Activated CD8-positive, alpha-beta memory T cell treated with anti-CD3 and anti-CD28 coated beads, Interleukin-2, amount 50 U/mL, for 1 hour (primary cell): ENCODE measurements around the gene NR1H4.
"Not testable (repeated sequence)": the region's sequence is repeated elsewhere in the genome, so short reads cannot be mapped to it uniquely, and the experiment has no call there.

ENCODE experiments used
- DNase-seq: peaks from one replicate; pipeline ENCODE4 v3.0.0-alpha.2; 2020; ENCODE audit errors: extremely low read depth

The NR1H4 gene

GRCh38 chr12:100472325-100472724 lies 1.3 kb upstream of the NR1H4 start:
- no peak for DNase-seq

DNA sequence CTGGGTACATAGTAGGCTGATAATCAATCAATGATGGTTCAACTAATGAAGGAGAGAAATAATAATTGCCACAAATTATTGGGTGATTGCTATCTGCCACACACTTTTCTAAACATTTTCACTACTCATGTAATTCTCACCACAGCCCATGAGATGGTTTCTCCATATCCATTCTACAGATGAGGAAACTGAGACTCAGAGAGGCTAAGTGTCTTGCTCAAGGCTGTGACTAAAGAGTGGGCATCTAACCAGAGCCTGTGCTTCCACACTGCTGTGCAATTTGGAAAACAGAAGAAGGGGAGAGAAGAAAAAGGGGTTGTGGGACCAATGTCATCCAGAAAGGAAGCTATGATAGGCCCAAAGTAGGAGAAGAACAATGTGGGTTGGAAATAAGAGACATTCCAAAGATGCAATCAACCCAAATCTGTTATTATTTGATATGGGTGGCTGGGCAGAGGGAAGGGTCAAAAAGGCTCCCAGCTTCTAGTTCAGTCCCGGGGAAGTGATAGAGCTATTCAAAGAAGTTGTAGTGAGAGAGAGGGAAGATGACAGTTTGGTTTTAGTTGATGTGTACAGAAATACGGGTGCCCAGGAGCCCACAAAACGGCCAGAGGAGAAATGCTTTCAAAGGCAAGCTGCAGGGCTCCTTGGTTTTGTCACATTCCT lies 483 bp upstream of the NR1H4 start:
- no peak for DNase-seq

- DNase-seq, result no peak
Observed at GRCh38 chr12:100474617-100475016, 951 bp downstream of the NR1H4 start.

DNA sequence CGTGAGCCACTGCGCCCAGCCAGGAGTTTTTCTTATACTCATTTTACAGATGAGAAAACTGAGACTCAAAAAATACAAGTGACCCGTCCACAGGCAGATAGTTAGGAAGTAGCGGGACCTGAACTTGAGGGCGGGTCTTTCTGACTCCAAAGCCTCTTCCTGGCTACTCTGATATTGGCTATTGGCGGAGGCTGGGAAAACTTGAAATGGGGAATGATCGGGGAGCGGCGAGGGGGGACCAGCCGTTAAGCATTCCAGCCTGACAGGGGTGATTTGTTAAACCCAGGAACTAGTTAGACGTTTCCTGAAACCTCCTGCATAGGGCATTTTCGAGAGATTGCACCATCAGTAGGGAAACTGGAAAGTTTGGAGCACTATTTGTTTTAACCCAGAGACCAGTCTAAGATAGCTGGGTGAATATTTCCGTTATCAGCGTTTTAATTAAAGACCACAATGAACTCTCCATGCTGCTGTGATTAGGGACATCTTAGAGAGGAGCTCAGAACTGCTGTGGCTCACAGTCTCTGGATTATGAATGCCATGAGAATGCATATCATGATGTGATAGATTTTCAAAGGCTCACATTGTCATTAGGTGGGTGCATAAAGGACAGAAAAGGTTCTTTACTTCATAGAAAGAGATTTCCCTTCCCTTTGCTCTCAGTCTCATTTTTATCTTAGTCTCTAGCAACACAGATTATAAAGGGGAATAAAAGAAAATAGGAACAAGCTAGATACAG lies 2.5 kb downstream of the NR1H4 start:
- no peak for DNase-seq

DNA sequence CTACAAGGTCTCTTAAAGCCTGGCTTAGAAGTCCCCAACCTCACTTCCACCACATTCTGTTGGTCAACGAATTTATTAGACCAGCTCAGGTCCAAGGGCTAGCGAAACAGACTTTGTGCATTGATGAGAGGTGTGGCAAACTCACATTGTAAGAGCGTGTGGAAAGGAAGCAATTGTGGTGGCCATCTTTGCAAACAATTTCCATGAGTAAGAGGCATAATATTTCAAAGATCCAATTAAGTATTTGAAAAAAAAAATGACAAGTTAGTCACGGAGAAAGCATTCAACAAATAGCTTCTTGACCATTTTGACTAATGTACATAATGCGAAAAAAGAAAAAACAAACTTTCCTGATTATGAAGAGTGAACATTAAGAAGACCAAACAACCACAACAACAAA lies 7.4 kb downstream of the NR1H4 start:
- DNase-seq, result no peak

DNA sequence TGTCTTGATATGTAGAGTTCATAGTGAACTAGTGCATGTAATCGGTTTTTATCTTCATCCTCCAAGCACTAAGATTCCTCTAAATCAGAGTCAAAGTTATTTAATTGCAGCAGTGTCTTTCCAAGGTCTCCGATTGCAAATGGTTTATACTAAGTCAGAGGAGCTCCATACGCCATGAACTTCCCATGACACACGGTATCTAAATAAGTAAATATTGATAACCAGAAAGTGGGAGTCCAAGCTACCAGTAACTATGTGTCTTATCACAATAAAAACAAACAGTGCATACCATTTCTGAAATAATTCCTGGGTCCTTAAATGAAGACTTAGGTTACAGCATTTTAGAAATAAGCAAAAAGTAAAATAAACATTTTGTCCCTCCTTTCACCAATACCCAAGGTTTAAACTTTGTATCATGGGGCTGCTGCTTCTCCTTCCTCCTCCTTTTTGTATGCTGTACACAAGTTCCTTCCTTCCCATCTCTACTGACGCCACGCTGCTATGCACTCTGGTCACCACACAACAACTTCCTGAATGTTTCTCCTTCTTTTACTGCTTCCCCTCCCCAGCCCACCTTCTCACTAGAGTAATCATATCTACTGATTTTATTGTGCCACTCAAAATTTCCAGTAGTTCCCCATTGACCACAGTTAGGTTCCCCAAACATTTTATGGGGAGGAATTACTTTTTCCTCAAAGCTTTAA lies 10.7 kb downstream of the NR1H4 start:
- DNase-seq, result no peak

DNA sequence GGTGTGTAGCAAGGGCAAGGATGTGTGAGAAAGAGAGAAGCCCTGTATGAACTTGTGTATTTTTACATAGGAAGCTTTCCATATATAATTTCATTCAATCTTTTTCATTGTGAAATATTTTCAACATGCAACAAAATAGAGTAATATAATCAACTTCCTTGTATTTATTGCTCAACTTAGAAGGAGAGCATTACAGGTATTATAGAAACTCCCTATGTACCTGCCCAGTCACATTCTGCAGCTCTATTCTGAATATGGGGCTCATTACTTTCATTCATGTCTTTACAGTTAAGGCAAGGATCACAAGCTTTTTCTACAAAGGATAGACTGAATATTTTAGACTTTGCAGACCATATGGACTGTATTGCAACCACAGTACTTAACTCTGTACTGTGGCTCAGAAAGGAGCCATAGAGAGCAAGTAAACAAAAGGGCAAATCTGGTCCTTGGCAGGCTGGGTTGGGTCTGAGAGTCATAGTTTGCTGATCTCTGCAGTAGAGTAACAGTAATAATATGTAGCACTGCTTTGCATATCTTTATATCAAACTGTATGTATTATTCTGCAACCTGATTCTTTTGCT lies 11.3 kb downstream of the NR1H4 start:
- no peak for DNase-seq

GRCh38 chr12:100485983-100486382 lies 12.3 kb downstream of the NR1H4 start:
- DNase-seq, result no peak

GRCh38 chr12:100489251-100489820 lies 15.7 kb downstream of the NR1H4 start:
- no peak for DNase-seq

GRCh38 chr12:100490056-100490455 lies 16.4 kb downstream of the NR1H4 start:
- DNase-seq, result no peak

DNA sequence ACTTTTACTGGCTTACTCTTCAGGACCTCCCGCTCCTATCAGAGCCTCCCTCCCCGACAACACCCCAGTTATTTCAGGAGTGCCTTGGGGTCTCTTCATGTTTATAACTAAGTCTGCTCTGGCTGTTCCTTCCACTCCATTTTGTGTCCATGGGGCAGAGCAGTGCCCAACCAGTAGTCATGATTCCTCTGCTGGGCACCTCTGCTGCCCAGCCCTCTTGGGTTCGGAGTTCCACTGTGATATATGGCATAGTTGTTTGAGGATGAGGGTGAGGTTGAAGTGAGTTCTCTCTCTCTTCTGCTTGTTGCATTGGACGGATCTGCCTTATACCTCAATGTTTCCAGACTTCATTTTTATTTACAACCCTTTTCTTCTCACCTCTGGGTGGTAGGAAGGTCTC lies 17.4 kb downstream of the NR1H4 start:
- DNase-seq, result no peak

GRCh38 chr12:100493396-100494012 lies 19.8 kb downstream of the NR1H4 start:
- no peak for DNase-seq

GRCh38 chr12:100494026-100494425 lies 20.4 kb downstream of the NR1H4 start:
- DNase-seq, result no peak

DNA sequence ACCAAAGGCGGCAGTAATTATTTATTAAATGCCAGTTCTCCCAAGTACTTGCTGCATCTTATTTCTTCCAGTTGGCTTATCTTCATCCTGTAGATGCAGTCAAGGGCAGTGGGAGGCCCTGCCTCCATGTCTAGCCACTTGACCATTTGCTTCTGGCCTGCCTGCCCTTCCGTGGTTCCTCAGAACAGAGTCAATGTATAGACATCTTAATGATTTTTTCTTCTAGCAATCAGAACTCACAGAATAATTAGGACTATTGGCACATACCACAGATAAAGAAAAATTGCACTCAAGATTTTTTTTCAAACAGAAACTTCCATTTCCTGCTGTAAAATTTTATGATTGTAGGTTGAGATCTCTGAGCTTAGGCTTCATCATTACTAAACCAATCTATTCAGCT lies 20.9 kb downstream of the NR1H4 start:
- DNase-seq, result no peak

DNA sequence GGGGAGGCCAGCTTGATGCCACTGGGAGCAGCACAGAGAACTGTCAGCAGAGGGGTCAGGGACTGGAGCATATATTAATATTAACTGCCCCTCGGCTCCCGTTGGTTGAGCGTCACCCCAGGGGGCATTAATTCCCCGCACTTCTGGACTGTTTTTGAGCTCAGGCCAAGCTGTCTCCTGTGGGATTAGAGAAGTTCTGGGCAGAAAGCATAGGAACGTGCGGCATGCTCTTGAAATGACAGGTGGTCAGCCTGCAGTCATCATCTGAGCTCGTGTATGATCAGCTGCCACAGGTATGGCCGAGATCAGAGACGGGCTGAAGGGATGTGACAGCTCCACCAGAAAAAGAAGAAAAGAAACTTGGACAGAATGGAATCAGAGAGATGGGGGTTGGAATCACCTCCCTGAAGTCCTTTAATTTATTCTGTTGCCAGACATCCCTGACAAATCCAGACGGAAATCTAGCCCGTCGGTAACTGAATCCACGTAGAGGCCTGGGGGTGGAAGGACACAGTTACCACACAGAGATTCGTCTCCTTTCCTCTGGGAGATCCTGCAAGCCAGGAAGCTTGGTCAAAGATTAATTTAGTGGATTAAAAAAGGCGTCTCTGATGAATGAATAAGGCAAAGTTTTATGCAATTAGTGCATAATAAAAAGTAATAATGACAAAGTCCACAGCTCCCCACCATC lies 23.6 kb downstream of the NR1H4 start:
- no peak for DNase-seq

GRCh38 chr12:100498141-100498540 lies 24.5 kb downstream of the NR1H4 start:
- no peak for DNase-seq

DNA sequence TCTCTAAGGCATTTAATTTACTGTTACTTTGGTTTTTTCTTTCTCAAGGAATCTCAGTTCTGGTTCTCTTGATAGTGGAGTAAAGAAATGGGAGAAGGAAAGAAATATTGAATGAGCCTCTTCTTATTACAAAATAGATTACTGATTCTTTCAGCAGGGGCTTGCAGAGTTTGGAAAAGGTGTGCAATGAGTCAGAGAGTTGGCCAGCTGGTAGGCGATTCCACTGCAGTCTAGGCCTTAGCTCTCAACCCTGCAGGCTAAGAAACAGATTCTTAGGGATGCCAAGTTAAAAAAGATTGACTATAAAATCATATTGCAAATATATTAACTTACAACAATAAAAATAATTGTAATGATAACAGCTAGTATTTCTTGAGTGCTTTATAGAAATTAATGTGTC lies 25.8 kb downstream of the NR1H4 start:
- DNase-seq, result no peak

DNA sequence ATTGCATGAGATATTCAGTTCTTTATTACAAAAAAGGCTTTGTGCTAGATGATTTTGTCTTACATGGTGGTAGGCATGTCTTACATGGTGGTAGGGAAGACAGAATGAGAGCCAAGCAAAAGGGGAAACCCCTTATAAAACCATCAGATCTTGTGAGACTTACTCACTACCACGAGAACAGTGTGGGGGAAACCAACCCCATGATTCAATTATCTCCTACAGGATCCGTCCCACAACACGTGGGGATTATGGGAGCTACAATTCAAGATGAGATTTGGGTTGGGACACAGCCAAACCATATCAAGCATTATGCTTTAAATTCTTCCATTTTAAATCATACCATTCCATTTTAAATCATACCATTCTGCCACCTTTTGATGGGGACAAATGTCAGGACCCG lies 29.1 kb downstream of the NR1H4 start:
- DNase-seq, result not testable (repeated sequence)

- no peak for DNase-seq
Observed at GRCh38 chr12:100503228-100503628, 29.6 kb downstream of the NR1H4 start.

- no peak for DNase-seq
Observed at GRCh38 chr12:100504804-100505203, 31.1 kb downstream of the NR1H4 start.

- no peak for DNase-seq
Observed at GRCh38 chr12:100508751-100509150, 35.1 kb downstream of the NR1H4 start.
